IPS DF 4.7 (cell line): ENCODE results near the gene MTHFR.

Experiments
- DNase-seq: peaks from one replicate; pipeline ENCODE4 v3.0.0-alpha.2; 2013; ENCODE audit warnings: low spot score; ENCODE audit errors: extremely low read depth

The MTHFR gene

GRCh38 chr1:11782127-11782708 lies 23.5 kb downstream of the MTHFR start:
- no peak for DNase-seq

GRCh38 chr1:11781297-11781696 lies 24.5 kb downstream of the MTHFR start:
- DNase-seq = no peak

GRCh38 chr1:11780380-11781147 lies 25.2 kb downstream of the MTHFR start:
- DNase-seq = no peak

GRCh38 chr1:11779715-11780379 lies 25.9 kb downstream of the MTHFR start:
- DNase-seq = no peak

GRCh38 chr1:11778844-11779623 lies 26.7 kb downstream of the MTHFR start:
- no peak for DNase-seq

DNA sequence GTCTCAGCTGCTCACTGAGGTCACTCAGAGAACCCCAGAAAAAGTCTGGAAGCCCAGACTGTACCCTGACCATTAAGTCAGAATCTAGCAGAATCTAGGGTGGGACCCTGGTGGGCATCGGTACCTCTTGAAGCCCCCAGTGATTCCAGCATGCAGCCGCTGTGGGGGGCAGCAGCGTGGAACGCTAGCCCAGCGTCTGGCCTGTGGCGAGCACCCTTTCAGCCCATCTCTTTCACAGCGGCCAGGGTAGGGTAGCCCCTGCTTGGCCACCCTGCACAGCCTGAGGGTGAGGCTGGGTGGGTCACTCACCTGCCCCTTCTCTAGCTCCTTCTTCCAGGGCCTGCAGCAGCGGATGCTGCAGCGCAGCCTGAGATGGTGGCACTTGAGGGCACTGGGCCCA lies 27.4 kb downstream of the MTHFR start:
- DNase-seq = no peak

DNA sequence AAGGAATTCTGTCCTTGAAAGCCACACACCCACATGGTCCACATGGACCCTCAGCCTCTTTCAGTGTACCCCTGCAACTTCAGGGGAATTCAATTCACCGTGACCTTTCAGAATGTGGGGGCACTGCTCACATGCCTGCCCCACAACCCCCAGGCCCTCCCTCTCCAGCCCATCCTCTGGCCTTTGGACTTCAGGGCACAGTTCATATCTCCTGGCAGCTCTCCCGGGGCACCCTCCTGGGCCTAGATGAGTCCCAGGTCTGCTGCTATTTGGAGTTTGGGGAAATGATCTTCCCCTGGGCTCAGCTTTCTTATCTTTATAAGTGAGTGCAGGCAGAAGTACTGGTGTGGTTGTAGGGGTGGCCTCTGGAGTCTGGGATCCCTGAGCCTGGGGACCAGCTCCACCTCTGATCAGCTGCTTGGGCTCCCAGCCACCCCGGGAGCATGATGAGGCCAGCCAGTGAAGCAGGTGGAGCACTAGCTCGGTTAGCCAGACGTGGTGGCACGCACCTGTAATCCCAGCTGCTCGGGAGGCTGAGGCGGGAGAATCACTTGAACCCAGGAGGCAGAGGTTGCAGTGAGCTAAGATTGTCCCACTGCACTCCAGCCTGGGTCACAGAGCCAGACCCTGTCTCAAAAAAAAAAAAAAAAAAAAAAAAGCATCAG lies 28.0 kb downstream of the MTHFR start:
- no peak for DNase-seq

DNA sequence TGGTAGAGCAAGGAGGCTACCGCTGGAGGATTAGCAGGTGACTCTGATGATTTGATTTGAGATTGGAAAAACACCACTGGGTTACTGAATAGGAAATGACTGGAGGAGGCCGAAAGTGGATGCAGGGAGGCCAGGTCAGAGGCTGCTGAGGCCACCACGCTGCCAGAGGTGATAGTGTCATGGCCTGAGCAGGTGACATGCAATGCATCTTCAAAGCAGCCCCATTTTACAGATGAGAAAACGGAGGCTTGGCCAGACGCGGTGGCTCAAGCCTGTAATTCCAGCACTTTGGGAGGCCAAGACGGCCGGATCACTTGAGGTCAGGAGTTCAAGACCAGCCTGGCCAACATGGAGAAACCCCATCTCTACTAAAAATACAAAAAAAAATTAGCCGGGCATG lies 31.0 kb downstream of the MTHFR start:
- DNase-seq = no peak

DNA sequence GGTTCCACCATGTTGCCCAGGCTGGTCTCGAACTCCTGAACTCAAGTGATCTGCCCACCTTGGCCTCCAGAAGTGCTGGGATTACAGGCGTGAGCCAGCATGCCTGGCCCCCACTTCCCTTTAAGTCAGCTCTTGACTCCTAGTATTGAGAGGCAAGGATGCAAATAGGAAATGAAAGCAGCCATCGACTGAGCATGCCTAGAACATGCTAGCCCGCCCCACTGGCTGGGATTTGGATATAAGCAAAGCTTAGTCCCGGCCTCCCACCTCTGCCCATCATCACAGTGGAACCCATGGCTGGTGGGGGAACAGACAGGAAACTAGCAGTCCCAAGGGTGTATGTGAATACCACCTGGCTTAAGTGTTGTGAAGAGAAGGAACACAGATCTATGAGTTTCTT lies 33.3 kb downstream of the MTHFR start:
- DNase-seq = no peak

DNA sequence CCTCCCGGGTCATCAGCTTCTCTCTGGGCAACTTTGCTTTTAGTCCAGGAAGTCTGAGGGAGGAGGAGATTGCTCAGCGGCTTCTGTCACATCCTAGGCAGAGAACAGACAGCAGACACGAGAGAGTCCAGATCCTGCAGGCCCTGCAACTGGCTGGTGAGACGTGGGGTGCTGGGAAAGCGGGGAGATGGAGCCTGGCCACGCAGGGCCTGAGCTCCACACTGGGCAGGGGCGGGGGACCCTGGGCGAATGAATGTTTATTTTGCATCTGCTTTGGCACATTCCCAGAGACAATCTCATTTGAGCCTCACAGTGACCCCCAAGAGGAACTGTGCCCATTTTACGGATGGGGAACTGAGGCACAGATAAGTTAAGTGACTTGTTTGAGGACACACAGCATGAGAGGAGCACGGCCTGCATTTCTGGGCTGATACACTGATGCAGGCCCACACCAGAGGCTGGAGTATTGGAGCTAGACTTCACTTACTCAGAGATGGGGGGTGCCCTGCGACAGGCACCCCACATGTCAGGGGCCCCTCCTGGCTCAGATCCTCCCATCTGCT lies 34.2 kb downstream of the MTHFR start:
- DNase-seq = no peak

GRCh38 chr1:11770011-11770410 lies 35.8 kb downstream of the MTHFR start:
- no peak for DNase-seq

DNA sequence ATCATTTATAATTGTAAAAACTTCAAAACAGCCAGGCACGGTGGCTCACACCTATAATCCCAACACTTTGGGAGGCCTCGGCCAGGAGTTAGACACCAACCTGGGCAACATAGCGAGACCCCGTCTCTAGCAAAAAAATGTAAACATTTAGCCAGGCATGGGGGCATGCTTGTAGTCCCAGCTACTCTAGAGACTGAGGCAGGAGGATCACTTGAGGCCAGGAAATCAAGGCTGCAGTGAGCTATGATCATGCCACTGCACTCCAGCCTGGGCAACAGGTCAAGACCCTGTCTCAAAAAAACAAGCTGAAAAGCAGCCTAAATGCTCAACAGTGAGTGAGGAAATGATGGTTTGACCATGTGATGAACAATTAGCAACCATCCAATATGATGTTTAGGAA lies 36.5 kb downstream of the MTHFR start:
- DNase-seq = no peak

DNA sequence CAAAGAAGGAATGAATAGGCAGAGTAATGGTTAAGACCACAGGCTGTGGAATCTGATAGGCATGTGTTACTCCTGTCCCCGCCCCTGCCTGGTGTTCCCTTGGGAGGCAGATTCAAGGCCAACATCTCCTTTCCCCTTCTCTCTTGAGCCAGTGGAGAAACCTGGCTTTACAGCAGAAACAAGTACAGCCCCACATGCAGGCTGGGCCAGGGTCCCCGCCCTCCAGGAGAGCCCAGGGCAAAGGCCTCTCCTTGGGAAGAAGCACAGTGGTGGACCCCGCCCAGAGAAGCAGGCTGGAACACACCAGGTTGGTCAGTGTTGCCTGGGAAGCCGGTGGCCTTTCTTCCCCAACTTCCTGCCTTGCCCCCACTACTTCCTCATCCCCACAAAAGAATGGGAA lies 36.9 kb downstream of the MTHFR start:
- no peak for DNase-seq

- no peak for DNase-seq
Observed at GRCh38 chr1:11767922-11768704, 37.7 kb downstream of the MTHFR start.

GRCh38 chr1:11766429-11766776 lies 39.4 kb downstream of the MTHFR start:
- DNase-seq = no peak

DNA sequence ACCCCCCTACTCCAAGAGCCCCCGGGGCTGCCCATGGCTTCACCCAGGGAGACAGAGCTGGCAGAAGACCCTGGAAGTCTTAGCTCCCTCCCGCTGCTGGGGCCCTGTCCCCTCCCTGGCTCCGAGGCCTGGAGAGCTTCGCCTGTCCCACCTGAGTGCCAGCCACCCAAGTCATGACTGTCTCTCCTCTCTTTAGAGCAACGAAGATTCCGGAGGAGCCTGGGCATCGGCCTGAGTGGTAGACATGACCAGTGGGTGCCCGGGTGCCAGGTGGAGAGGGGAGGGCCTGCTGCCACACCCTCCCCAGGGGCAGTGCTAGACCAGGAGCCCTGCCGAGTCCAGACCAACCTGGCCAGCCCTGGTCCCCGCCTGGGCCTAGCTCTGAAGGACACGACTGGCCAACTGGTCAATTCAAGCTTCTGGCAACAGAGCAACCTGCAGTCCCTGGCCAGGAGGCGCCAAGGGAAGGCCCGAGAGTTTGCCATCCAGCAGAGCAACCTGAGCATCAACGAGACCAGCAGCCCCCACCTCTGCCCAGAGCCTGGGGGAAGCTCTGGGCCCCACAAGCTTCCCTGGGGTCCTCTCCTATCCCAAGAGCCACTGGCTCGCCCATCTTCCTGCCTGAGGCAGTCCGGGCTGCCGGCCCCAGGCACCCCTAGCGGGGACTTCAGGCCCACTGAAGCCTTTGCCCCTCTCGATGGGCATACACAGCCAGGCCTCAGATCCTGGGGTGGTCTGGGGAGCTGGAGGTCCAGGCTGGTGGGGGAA lies 39.9 kb downstream of the MTHFR start:
- DNase-seq = no peak

- DNase-seq = no peak
Observed at GRCh38 chr1:11764519-11764918, 41.2 kb downstream of the MTHFR start.

DNA sequence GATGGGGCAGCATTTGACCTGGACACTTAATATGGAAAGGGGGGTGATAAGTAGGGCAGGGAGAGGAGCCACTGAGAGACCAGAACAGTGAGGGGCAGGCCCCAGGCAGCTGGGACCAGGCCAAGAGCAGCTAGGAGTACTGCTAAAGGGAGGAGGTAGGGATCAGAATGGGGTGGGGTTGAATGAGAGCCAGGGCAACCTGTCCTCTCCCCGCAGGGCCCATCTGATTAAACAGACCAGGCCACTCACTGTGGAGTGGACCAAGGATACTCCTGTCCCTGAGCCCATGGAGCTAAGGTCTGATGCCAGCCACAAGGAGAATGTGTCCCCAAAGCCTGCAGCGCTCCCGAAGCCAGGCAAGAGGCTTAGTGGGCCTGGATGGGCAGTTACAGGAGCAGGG lies 41.6 kb downstream of the MTHFR start:
- DNase-seq = no peak

DNA sequence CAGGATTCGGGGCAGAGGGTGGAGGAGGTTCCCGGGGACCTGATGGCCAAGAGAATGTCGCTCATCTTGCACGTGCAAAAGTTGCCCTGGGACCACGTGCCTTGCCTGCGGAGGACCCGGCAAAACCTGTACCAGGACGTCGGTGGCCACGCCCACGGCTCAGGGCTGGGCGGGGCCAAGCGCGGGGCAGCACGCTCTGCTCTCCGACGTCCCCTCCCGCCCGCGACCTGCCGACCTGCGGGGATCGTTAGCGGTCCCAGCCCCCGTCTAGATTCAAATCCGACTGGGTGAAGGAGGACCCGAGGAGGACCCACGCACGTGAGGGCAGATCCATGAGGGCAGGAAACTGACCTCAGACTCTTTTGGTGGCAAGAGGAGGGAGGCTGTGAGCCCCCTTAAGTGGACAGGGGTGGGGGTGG lies 43.8 kb downstream of the MTHFR start, which contains the start of gene C1orf167:
TSS of gene C1orf167 (plus strand) at position 206 of the 419 bp plus-strand sequence. CDS start 2,208 bp downstream, outside the sequence.
- DNase-seq = no peak
